ENCODE data around the gene SPOCK1. TPM values are rescaled to one million over a fixed set of nuclear protein-coding genes. Genes with fewer than 3 reads are reported as not detected.
"Not testable (repeated sequence)": the region's sequence is repeated elsewhere in the genome, so short reads cannot be mapped to it uniquely, and the experiment has no call there.

The SPOCK1 gene
- total and polyA plus RNA-seq, 2 of the 13 experiments (the other 11 are each of a cell fraction or from before 2014, with no cell fraction given) = 0.18 to 0.29 TPM

GRCh38 chr5:137260820-137261695 lies 238.1 kb downstream of the SPOCK1 start:
- intact Hi-C loops (cut with micrococcal nuclease; ENCODE audit: unreplicated experiment) = no loop called here
- ATAC-seq = no peak
- no peak overlapping the region for H3K4me3 ChIP-seq (replicated peaks in 1 of 3; ENCODE audit: insufficient read depth in 1 of 3, low read depth in 2 of 3, low read length in 3 of 3)
- no TSS peak for BruUV-seq (replicated peaks)
- no peak overlapping the region for H3K9ac ChIP-seq (ENCODE audit: insufficient read depth, low read depth, low read length)
- FAIRE-seq = no peak
- no peak overlapping the region for H2AFZ ChIP-seq (ENCODE audit: low read length)
- ChIA-PET CTCF (ENCODE audit: low intra/inter-chr PET ratio, low total read pairs) (no interaction called here), POLR2A (no interaction called here)
- no peaks in the 10 kb centered on the region for H4K20me1 ChIP-seq (ENCODE audit: insufficient read depth, low read length)
- in situ Hi-C loops (cut with HindIII; ENCODE audit: extremely low pct_ligation_motif_present, low pct_unique_long_range_greater_than_20kb) = no loop called here
- no peaks in the 10 kb centered on the region; a peak in 1 of 5 replicates for H3K27me3 ChIP-seq (ENCODE audit: control insufficient read depth in 1 of 2, insufficient read depth in 2 of 2, low read length in 2 of 2)
- no peaks in the 10 kb centered on the region for H3K79me2 ChIP-seq (ENCODE audit: insufficient read depth, low read length)
- DNase-seq (ENCODE audit: low spot score) = no peak
- H3K36me3 ChIP-seq (replicated peaks in 1 of 2; ENCODE audit: control insufficient read depth in 1 of 2, insufficient read depth in 2 of 2, low read length in 2 of 2) = no peaks in the 10 kb centered on the region
- H3K9me3 ChIP-seq (ENCODE audit: low read length) = no peaks in the 10 kb centered on the region
- no peak for TF ChIP-seq ZBTB26 (CRISPR knock-in tag; IDR thresholded peaks at IDR 0.05; ENCODE audit: borderline replicate concordance)
- TF ChIP-seq ZNF563 (CRISPR knock-in tag; IDR thresholded peaks at IDR 0.05) = no peak
- no peak for TF ChIP-seq THAP8 (CRISPR knock-in tag; IDR thresholded peaks at IDR 0.05; ENCODE audit: borderline replicate concordance)
- no peak for TF ChIP-seq ZXDC (CRISPR knock-in tag; IDR thresholded peaks at IDR 0.05)
- TF ChIP-seq ZNF577 (CRISPR knock-in tag; IDR thresholded peaks at IDR 0.05; ENCODE audit: borderline replicate concordance, low read depth) = no peak
- TF ChIP-seq HNRNPLL (IDR thresholded peaks at IDR 0.05; ENCODE audit: low read depth, low read length, poor library complexity, severe bottlenecking) = no peak
- TF ChIP-seq TEF (CRISPR knock-in tag; IDR thresholded peaks at IDR 0.05) = no peak
- H3K4me2 ChIP-seq (ENCODE audit: low read depth, low read length) = no peak overlapping the region
- H3K4me1 ChIP-seq (ENCODE audit: insufficient read depth, low read length) = no peaks in the 10 kb centered on the region
- no peak overlapping the region for H3K27ac ChIP-seq (ENCODE audit: extremely low read length, insufficient read depth, low read length)
- 17% methylated on average over 5 of the region's 5 CpGs for WGBS (ENCODE audit: low lambda C conversion rate)

- FAIRE-seq; H3K4me3 ChIP-seq (replicated peaks in 1 of 3; ENCODE audit: insufficient read depth in 1 of 3, low read depth in 2 of 3, low read length in 3 of 3): not testable (repeated sequence)
Observed at GRCh38 chr5:137259115-137259514, 240.0 kb downstream of the SPOCK1 start.

More at GRCh38 chr5:137259115-137259514, 240.0 kb downstream of the SPOCK1 start:
- in situ Hi-C loops (cut with HindIII; ENCODE audit: extremely low pct_ligation_motif_present, low pct_unique_long_range_greater_than_20kb); H4K20me1 ChIP-seq (ENCODE audit: insufficient read depth, low read length); H3K4me2 ChIP-seq (ENCODE audit: low read depth, low read length); BruUV-seq (replicated peaks); H3K9me3 ChIP-seq (ENCODE audit: low read length); intact Hi-C loops (cut with micrococcal nuclease; ENCODE audit: unreplicated experiment); H3K4me1 ChIP-seq (ENCODE audit: insufficient read depth, low read length); CTCF ChIA-PET (ENCODE audit: low intra/inter-chr PET ratio, low total read pairs); H3K27ac ChIP-seq (ENCODE audit: extremely low read length, insufficient read depth, low read length); DNase-seq (ENCODE audit: low spot score); H3K79me2 ChIP-seq (ENCODE audit: insufficient read depth, low read length); ATAC-seq; H3K27me3 ChIP-seq (ENCODE audit: control insufficient read depth in 1 of 2, insufficient read depth in 2 of 2, low read length in 2 of 2); H2AFZ ChIP-seq (ENCODE audit: low read length); H3K36me3 ChIP-seq (replicated peaks in 1 of 2; ENCODE audit: control insufficient read depth in 1 of 2, insufficient read depth in 2 of 2, low read length in 2 of 2); H3K9ac ChIP-seq (ENCODE audit: insufficient read depth, low read depth, low read length); POLR2A ChIA-PET: not testable (repeated sequence)
- WGBS (ENCODE audit: low lambda C conversion rate) = 39% methylated on average over 2 of the region's 2 CpGs
